ENCODE results near the gene GABBR1.

GABBR1 gene

GRCh38 chr6:29620630-29621029, 12.4 kb downstream of the GABBR1 start:
- no peak for DNase-seq (ENCODE audit: low read depth)

- no peak for DNase-seq (ENCODE audit: low read depth)
These were observed 13.3 kb downstream of the GABBR1 start for GRCh38 chr6:29619578-29620160.

- DNase-seq (ENCODE audit: low read depth) = no peak
These were observed 15.0 kb downstream of the GABBR1 start for GRCh38 chr6:29617782-29618554.

- DNase-seq (ENCODE audit: low read depth) = no peak
These were observed 21.6 kb downstream of the GABBR1 start for GRCh38 chr6:29611426-29611825.

- no peak for DNase-seq (ENCODE audit: low read depth)
These were observed 22.4 kb downstream of the GABBR1 start for GRCh38 chr6:29610540-29610939.

- DNase-seq (ENCODE audit: low read depth) = no peak
These were observed 24.9 kb downstream of the GABBR1 start for GRCh38 chr6:29608131-29608530.

GRCh38 chr6:29603930-29604329, 29.1 kb downstream of the GABBR1 start:
- no peak for DNase-seq (ENCODE audit: low read depth)

GRCh38 chr6:29603456-29603855, 29.5 kb downstream of the GABBR1 start:
- DNase-seq (ENCODE audit: low read depth) = no peak

GRCh38 chr6:29602564-29603361, 30.2 kb downstream of the GABBR1 start:
- DNase-seq (ENCODE audit: low read depth) = no peak

GRCh38 chr6:29598172-29598747, 34.7 kb downstream of the GABBR1 start:
- DNase-seq (ENCODE audit: low read depth) = no peak

- no peak for DNase-seq (ENCODE audit: low read depth)
These were observed 35.8 kb downstream of the GABBR1 start for GRCh38 chr6:29597184-29597583.

GRCh38 chr6:29596381-29596900, 36.5 kb downstream of the GABBR1 start:
- DNase-seq (ENCODE audit: low read depth) = no peak

GRCh38 chr6:29593199-29593855, 39.7 kb downstream of the GABBR1 start:
- DNase-seq (ENCODE audit: low read depth) = no peak

- DNase-seq (ENCODE audit: low read depth) = no peak
These were observed 41.3 kb downstream of the GABBR1 start for GRCh38 chr6:29591677-29592076.

- no peak for DNase-seq (ENCODE audit: low read depth)
These were observed 42.7 kb downstream of the GABBR1 start for GRCh38 chr6:29590218-29590808.

GRCh38 chr6:29589423-29590048, 43.4 kb downstream of the GABBR1 start:
- DNase-seq (ENCODE audit: low read depth) = peak; percentile 24

GRCh38 chr6:29584821-29585220, 48.2 kb downstream of the GABBR1 start, which contains the start of gene OR2H2:
Gene OR2H2, plus strand, starts transcription at chr6:29585121. Its CDS starts 2,824 bp downstream, at chr6:29587945.
- no peak for DNase-seq (ENCODE audit: low read depth)

- no peak for DNase-seq (ENCODE audit: low read depth)
These were observed 55.4 kb downstream of the GABBR1 start for GRCh38 chr6:29577544-29577943.

GRCh38 chr6:29576056-29576455, 56.9 kb downstream of the GABBR1 start:
- no peak for DNase-seq (ENCODE audit: low read depth)

- DNase-seq (ENCODE audit: low read depth) = no peak
These were observed 65.0 kb downstream of the GABBR1 start for GRCh38 chr6:29567991-29568390.

GRCh38 chr6:29567541-29567940, 65.4 kb downstream of the GABBR1 start:
- no peak for DNase-seq (ENCODE audit: low read depth)
